Measurements from ENCODE around the gene PLEKHA6.
A peak's percentile ranks its signal among the peaks of the same experiment; 100 is the strongest.
"Not testable (repeated sequence)": the region's sequence is repeated elsewhere in the genome, so short reads cannot be mapped to it uniquely, and the experiment has no call there.

Gene PLEKHA6

GRCh38 chr1:204331847-204332487, 27.8 kb downstream of the PLEKHA6 start:
- Histone ChIP-seq H3K4me3 (replicated peaks; ENCODE audit: insufficient read depth, low read length) (no peak overlapping the region), H3K27me3 (ENCODE audit: insufficient read depth, poor library complexity, severe bottlenecking) (no peaks in the 10 kb centered on the region), H3K27ac (replicated peaks) (no peak overlapping the region)
- TF ChIP-seq GABPA (IDR thresholded peaks at IDR 0.05; ENCODE audit: low read depth), result no peak
- no peak for TF ChIP-seq CTCF (IDR thresholded peaks at IDR 0.05; ENCODE audit: insufficient read depth, low read length)
- no peak for TF ChIP-seq POLR2AphosphoS5 (IDR thresholded peaks at IDR 0.05; ENCODE audit: low read depth)
- TF ChIP-seq REST (IDR thresholded peaks at IDR 0.05; ENCODE audit: insufficient replicate concordance, low read depth), result no peak
- no peak for TF ChIP-seq SPI1 (IDR thresholded peaks at IDR 0.05; ENCODE audit: borderline replicate concordance, low read depth)
- no peak for DNase-seq (ENCODE audit: low read depth in 1 of 2, low spot score in 1 of 2)

- Histone ChIP-seq H3K4me3 (replicated peaks; ENCODE audit: insufficient read depth, low read length) (no peak overlapping the region), H3K27ac (replicated peaks) (no peak overlapping the region), H3K27me3 (ENCODE audit: insufficient read depth, poor library complexity, severe bottlenecking) (no peaks in the 10 kb centered on the region)
- TF ChIP-seq POLR2AphosphoS5 (IDR thresholded peaks at IDR 0.05; ENCODE audit: low read depth), result no peak
- no peak for TF ChIP-seq GABPA (IDR thresholded peaks at IDR 0.05; ENCODE audit: low read depth)
- no peak for TF ChIP-seq REST (IDR thresholded peaks at IDR 0.05; ENCODE audit: insufficient replicate concordance, low read depth)
- no peak for TF ChIP-seq CTCF (IDR thresholded peaks at IDR 0.05; ENCODE audit: insufficient read depth, low read length)
- no peak for TF ChIP-seq SPI1 (IDR thresholded peaks at IDR 0.05; ENCODE audit: borderline replicate concordance, low read depth)
- no peak for DNase-seq (ENCODE audit: low read depth in 1 of 2, low spot score in 1 of 2)
These were observed 28.5 kb downstream of the PLEKHA6 start for GRCh38 chr1:204331275-204331674.

- not testable (repeated sequence) for H3K4me3 ChIP-seq (replicated peaks; ENCODE audit: insufficient read depth, low read length); H3K27me3 ChIP-seq (ENCODE audit: insufficient read depth, poor library complexity, severe bottlenecking); DNase-seq (ENCODE audit: low read depth in 1 of 2, low spot score in 1 of 2); H3K27ac ChIP-seq (replicated peaks)
These were observed 31.9 kb downstream of the PLEKHA6 start for GRCh38 chr1:204327870-204328269.

- H3K27ac ChIP-seq (replicated peaks), result no peak overlapping the region
- DNase-seq (ENCODE audit: low read depth in 1 of 2, low spot score in 1 of 2), result no peak
- TF ChIP-seq SPI1 (IDR thresholded peaks at IDR 0.05; ENCODE audit: borderline replicate concordance, low read depth), result peak; percentile 31; the same call in 1 of the 2 replicates
- TF ChIP-seq CTCF (IDR thresholded peaks at IDR 0.05; ENCODE audit: insufficient read depth, low read length), result no peak
- no peak for TF ChIP-seq GABPA (IDR thresholded peaks at IDR 0.05; ENCODE audit: low read depth)
- no peaks in the 10 kb centered on the region for H3K27me3 ChIP-seq (ENCODE audit: insufficient read depth, poor library complexity, severe bottlenecking)
- H3K4me3 ChIP-seq (replicated peaks; ENCODE audit: insufficient read depth, low read length), result no peak overlapping the region
These were observed 32.4 kb downstream of the PLEKHA6 start for GRCh38 chr1:204327359-204327758.
